Vagina (tissue), 2 donors: ENCODE results near the gene ESYT2.

Source experiments
- CTCF ChIP-seq, 3 experiments: fragments of 450-650 bp in 2 of 3; fragments of 200-600 bp in 1 of 3; sonication (generic) in 1 of 3; IDR thresholded peaks; one replicate each; pipeline ENCODE4 v1.5.1; 2017 to 2019; ENCODE audit warnings: antibody characterized with exemption in 3 of 3, mild to moderate bottlenecking in 2 of 3, moderate library complexity in 2 of 3
- POLR2A ChIP-seq, 2 donors: fragments of 450-650 bp; IDR thresholded peaks; one replicate each; pipeline ENCODE4 v1.6.1; 2017; ENCODE audit warnings: antibody characterized with exemption in 2 of 2, mild to moderate bottlenecking in 2 of 2, moderate library complexity in 2 of 2
- POLR2AphosphoS5 ChIP-seq, 2 donors: sonication (generic); formaldehyde crosslinking; IDR thresholded peaks; one replicate each; pipeline ENCODE4 v1.9.0; 2017; ENCODE audit warnings: antibody characterized with exemption in 2 of 2, mild to moderate bottlenecking in 2 of 2, low read depth in 1 of 2; ENCODE audit not compliant: insufficient read depth in 1 of 2

GRCh38 chr7:158695726-158696452, 133.4 kb downstream of the ESYT2 start:
- TF ChIP-seq POLR2AphosphoS5 (IDR thresholded peaks at IDR 0.05; ENCODE audit: insufficient read depth in 1 of 2, low read depth in 1 of 2) (no peak), CTCF (IDR thresholded peaks at IDR 0.05) (peak; percentile 35 to 53 (median 42)), POLR2A (IDR thresholded peaks at IDR 0.05) (no peak)
